GM12891 (cell line): ENCODE results near the gene ATG13.

ENCODE experiments used
- PAX5 ChIP-seq: IDR thresholded peaks from 2 replicates; pipeline ENCODE4 v1.6.1; 2011; ENCODE audit warnings: low read length, moderate library complexity, mild to moderate bottlenecking; ENCODE audit not compliant: insufficient read depth, severe bottlenecking
- POLR2A ChIP-seq: IDR thresholded peaks from 2 replicates; pipeline ENCODE4 v1.6.1; 2011; ENCODE audit warnings: low read depth, low read length, control low read depth
- POLR2AphosphoS5 ChIP-seq: IDR thresholded peaks from 2 replicates; pipeline ENCODE4 v1.6.1; 2011; ENCODE audit warnings: low read depth, low read length, control low read depth
- POU2F2 ChIP-seq: IDR thresholded peaks from 2 replicates; pipeline ENCODE4 v1.6.1; 2011; ENCODE audit warnings: low read depth, mild to moderate bottlenecking, control low read depth, low read length, moderate library complexity
- SPI1 ChIP-seq: IDR thresholded peaks from 2 replicates; pipeline ENCODE4 v1.6.1; 2011; ENCODE audit warnings: low read depth, low read length, control low read depth
- TAF1 ChIP-seq: IDR thresholded peaks from 2 replicates; pipeline ENCODE4 v1.6.1; 2011; ENCODE audit warnings: low read depth, low read length, control low read depth

DNA sequence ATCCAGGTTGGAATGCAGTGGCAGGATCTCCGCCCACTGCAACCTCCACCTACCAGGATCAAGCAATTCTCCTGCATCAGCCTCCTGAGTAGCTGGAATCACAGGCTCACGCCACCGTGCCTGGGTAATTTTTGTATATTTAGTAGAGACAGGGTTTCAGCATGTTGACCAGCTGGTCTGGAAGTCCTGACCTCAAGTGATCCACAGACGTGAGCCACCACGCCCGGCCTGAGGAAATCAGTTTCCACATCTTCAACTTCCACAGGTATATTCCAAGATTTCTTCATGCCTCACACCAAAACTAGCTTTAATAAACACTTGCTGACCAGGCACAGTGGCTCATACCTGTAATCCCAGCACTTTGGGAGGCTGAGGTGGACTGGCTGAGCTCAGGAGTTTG lies 8.0 kb upstream of the ATG13 start:
- TF ChIP-seq POLR2A, result no peak
- no peak for TF ChIP-seq POLR2AphosphoS5
- no peak for TF ChIP-seq TAF1
- TF ChIP-seq SPI1, result no peak
- no peak for TF ChIP-seq PAX5
- TF ChIP-seq POU2F2, result no peak
